ENCODE data around the gene RIMKLA.
A peak's percentile ranks its signal among the peaks of the same experiment; 100 is the strongest.

Gene RIMKLA, protein sequence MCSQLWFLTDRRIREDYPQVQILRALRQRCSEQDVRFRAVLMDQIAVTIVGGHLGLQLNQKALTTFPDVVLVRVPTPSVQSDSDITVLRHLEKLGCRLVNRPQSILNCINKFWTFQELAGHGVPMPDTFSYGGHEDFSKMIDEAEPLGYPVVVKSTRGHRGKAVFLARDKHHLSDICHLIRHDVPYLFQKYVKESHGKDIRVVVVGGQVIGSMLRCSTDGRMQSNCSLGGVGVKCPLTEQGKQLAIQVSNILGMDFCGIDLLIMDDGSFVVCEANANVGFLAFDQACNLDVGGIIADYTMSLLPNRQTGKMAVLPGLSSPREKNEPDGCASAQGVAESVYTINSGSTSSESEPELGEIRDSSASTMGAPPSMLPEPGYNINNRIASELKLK

DNA sequence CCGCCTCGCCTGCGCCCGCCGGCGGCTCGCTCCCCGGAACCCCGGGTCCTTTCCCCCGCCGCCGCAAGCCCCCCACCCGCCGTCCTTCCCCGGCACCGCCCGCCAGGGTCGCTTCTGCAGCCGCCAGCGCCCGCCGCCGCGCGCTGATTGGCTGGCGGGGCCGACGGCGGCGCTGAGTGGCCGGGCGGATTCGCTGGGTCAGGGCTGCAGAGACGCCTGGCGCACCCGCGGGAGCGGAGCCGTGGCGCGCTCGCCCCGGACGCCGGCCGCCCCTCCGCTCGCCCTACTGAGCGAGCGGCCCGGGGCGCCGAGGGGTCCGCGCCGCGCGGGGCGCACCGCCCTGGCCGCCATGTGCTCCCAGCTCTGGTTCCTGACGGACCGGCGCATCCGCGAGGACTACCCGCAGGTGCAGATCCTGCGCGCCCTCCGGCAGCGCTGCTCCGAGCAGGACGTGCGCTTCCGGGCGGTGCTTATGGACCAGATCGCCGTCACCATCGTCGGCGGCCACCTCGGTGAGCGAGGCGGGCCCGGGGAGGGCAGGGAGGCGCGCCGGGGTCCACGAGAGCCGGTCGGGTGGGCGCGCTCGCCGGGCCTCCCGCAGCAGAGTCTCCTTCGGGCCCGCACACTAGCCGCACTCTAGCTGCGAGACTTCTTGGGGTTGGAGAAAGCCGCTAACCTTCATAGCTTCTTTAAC is at the start of gene RIMKLA:
Gene RIMKLA (plus strand): TSS at position 207 of the 694 bp plus-strand sequence. CDS start 143 bp downstream, at position 350.
- peak; percentile 60 for DNase-seq

DNA sequence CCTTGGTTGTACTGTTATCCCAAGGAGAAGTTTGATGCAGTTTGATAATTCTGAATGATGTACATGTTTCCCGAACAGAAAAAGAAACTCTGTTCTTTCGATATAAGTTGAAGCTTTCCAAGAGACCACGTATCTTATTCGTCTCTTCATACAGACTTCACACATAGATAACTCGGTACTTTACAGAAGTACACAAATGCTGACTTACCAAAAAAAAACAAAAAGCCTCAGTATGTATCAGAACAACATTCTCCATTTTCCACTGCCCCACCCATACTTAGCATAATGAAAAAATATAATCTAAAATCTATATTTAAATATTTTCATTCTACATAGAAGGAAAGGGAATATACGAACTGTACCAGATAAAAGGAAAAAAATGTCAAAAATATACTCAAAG is 47.7 kb upstream of the RIMKLA start:
- DNase-seq = no peak

DNA sequence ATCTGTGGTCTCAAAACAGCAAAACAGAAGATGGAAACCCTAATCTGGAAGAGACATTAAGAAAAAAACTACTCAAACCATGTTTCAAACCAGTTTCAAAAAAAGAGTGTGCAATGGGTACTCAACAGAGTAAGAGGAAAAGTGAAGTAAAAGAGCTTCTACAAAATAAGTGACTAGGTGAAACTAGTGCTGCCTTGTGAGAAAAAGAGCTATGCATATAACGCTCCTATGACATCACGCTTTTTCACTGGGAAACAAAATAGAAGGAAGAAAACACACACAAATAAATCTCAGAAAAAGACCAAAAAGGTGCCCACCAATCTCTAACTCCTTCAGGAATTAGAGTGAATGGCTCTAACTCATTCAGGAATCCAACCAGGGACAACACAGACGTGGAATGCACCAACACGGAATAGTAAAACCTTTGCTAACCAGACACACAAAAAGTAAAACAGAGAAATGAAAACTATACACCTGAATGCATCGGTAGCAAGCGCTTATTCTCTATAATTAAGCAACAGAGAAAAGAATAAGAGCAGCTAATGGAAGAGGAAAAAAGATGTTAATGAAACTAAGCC is 46.8 kb upstream of the RIMKLA start:
- no peak for DNase-seq

DNA sequence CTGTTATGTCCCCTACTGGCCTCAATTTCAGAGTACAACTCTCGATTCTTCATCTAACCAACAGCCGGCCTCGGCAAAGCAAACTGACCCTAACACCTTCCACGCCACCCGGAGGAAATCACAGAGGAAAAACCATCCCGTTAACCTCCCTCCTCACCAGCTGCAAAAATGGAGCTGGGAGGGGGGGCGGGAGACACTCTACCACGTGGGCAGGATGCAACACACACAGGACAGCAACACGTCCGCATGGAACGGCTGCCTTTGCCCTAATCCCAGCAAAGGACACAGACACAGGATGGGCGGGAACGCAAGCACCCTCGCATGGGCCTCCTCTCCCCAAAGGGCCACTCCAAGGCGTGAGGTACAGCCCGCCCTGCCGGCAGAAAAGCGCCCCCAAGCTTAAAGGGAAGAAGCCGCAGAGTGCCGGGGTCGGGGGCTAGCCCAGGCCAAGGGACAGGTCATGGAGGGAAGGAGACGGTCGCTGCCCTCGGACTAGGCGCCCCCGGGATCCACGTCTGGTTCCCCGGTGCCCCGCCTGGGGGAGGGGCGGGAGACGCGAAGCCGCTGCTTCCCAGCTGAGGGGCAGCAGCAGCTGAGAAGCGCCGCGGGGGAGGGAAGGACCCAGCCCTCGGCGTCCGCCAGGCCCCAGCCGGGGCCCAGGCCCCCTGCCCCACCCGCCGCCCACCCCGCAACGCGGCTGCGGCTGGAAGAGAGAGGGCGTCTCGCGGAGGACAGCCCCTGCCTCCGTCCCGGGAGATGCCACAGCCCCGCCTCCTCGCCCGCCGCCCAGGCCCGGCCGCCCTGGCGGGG is 46.1 kb upstream of the RIMKLA start:
- DNase-seq = peak; percentile 73

DNA sequence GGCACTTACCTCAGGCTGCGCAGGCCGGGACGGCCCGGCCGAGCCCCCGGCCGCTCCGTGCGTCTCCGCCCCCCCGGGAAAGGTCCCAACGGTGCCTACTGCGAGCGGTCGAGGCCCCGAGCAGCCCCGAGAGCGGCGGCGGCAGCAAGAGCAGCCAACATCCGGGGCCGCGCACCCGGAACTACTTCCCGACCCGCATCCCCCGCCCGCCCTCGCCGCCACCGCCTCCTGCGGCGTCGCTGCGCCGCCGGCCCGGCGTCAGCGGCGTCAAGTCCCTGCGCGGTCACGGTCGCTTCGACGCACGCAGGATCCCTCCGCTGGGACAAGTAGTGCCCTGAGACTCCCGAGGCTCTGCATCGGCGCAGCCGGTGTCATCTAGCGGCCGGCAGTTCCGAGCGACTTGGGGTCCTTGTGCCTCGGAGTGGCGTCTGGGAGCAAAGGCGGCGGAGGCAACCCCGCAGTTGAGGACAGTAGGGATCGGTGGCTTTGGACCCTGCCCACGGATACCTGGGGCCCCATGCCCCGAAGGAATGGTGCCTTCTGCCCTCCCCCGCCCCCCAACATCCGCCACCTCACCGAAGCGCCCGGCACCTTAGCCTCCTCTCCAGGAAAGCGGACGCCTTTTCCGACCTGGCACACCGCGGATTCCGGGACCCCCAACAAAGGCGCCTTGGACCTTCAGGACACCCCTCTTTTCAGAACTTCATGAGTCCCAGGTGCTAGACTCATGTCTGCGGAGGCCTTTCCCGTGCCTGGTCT is 45.4 kb upstream of the RIMKLA start, which contains the start of gene FOXJ3:
Gene FOXJ3 (minus strand): TSS at position 186 of the 759 bp plus-strand sequence. CDS start 24,142 bp downstream, outside the sequence.
- DNase-seq = peak; percentile 94

DNA sequence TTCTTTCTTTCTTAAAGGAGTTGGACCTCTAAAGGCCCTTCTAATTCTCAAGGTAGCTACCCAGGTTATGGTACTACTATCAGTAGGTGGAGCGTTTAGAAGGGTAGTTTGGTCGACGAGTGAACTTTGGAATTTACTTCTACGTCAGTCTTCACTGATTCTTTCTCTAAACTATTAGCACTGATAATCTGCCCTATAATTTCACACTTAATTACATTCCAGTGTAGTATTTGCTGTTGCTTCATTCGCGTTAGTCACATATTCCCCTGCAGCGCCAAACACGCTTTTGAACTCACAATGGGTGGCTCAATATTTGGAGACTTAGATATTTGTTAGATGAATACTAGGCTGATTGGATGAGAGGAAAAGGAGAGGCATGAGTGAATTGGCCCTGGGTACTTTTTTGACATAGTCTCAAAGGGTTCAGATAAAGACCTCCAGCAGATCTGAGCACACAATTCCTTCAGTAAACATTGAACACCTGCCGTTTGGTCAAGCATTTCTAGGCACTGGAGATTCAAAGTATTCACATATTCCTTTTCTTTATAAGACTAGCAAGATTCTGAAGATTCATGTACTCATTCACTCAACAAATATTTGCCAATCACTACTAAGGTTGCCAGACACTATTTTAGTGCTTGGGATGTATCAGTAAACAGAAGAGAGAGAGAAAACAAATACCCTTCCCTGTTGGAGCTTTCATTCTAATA is 44.6 kb upstream of the RIMKLA start:
- DNase-seq = no peak

DNA sequence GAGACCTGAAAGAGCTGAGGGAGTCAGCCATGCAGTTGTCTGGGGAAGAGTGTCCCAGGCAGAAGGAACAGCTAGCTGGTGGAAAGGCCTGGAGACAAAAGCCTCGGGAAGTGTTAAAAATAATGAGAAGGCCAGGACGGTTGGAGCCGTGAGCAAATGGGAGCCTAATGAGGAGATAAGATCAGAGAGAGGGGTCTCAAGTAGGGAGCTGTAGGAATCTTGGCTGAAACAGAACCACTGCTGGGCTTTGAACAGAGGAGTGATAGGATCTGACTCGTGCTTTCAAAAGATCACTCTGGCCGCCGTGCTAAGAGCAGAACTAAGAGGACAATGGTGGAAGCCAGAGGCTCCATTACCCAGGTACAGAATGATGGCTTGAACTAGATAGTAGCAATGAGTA is 43.6 kb upstream of the RIMKLA start:
- no peak for DNase-seq

DNA sequence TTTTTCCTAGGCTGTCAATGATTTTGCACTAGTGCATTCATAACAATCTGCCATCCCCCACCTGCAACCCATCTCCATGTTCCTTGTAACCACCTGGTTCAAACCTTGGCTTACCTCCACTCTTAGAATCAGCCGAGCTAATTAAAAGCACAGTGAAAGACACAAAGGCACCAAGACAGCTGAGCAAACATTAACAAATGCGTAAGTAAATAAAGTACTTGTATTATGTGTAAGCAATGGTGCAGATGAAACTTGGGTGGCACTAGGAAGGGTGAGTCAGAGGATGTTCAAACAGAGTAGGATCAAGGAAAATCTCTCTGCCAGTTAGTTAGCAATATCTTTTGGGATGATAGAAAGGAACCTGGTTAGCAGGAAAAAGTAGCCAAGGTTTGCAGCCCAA is 40.5 kb upstream of the RIMKLA start:
- no peak for DNase-seq

DNA sequence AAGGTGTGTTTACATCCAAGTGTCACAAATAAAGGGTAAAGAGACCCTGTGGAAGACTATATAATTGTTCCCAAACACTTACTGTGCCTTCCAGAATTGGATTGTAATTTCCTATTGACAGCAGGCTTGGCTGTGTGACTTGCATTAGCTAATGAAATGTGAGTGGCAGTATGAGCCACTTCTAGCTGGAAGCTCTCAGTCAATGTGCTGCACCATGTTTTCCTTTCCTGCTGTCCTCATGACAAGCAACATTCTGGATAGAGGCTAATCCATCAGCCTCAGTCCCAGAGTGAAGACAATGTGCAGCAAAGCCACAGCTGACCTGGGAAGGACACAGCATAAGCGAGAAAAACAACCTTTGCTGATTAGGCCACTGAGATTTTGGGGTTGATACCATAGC is 39.7 kb upstream of the RIMKLA start:
- DNase-seq = no peak

DNA sequence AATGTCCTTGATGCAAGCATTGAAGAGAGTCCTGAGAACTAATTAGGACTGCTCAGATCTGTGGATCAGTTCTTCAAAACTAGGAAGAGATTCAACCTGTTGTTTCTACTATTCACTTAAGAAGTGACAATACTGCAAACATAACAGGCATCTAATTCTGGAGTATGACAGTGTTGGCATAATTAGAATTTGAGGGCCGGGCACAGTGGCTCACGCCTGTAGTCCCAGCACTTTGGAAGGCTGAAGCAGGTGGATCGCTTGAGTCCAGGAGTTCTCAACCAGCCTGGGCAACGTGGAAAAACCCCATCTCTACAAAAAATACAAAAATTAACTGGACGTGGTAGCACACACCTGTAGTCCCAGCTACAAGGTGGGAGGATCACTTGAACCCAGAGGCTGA is 37.5 kb upstream of the RIMKLA start:
- no peak for DNase-seq

DNA sequence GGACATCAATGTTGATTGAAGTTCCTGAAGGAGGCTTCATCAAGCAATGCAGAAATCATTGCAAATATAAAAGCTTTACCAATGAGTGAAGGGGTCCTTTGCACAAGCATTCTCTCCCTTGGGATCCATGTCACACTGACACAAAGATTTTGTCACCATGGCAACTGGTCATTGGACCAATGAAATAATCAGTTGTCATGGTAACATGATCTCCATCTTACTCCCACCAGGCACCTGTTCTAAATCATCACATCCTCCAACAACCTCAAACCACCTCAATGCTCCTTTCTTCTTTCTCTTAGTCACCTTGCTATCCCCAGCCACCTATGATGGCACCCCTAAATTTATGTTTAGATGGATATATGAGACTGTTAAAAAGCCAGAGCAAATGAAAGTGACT is 32.1 kb upstream of the RIMKLA start:
- no peak for DNase-seq

DNA sequence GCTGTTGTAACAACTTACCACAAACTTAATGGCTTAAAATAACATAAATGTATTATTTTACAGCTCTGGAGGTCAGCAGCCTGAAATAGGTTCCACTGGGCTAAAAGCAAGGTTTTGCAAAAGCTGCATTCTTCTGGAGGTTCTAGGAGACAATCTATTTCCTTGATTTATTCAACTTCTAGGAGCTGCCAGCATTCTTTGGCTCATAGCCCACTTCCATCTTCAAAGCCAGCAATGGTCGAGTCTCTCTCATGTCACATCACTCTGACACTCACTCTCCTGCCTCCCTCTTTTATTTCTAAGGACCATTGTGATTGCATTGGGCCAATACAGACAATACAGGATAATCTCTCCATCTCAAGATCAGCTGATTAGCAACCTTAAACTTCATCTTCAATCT is 30.5 kb upstream of the RIMKLA start:
- no peak for DNase-seq

DNA sequence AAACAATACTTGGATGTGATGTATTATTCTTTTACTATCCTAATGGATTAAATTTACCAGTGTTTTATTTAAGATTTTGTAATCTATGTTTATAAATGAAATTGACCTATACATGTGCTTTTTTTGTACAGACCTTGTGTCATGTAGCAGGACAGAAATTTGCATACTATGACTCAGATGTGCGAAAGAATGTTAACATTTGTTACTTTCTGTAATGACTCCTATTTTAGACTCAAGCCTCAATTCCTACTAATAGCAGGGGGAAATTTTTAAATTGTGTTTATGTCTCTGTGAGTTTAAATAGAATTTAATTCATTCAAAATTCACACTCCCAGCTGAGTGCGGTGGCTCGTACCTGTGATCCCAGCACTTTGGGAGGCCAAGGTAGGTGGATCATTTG is 21.8 kb upstream of the RIMKLA start:
- DNase-seq = no peak

DNA sequence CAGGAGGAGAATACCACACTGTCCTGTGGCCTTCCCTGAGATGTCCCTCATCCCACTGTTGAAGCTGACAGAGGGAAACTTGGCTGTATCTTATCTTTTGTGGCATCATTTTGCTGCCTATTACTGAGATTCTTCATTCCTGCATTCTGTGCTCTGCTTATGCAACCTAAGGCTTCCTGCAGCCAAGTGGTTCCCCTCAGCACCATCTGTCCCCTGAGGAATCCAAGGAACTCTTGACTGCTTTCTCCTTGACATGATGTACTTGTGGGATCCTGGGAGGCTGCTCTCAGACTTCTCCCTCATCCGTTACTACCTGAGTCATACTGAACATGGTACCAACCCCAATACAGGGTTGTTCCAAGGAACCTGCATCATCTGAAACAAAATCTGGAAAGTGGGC is 21.1 kb upstream of the RIMKLA start:
- DNase-seq = no peak

DNA sequence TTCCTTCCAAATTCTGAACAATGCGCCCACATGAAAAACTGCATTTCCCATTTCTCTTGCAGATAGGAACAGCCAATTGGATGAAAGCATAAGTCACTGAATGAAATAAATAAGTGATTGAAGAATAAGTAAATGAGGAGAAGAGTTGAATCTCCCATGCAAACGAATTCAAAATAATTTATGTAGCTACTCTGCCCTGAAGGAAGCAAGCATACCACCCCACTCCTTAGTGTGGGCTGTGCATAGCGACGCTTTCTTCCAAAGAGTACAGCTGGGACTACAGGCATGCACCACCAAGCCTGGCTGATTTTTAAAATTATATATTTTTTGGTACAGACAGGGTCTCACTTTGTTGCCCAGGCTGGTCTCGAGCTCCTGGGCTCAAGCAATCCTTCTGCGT is 16.5 kb upstream of the RIMKLA start:
- DNase-seq = no peak

DNA sequence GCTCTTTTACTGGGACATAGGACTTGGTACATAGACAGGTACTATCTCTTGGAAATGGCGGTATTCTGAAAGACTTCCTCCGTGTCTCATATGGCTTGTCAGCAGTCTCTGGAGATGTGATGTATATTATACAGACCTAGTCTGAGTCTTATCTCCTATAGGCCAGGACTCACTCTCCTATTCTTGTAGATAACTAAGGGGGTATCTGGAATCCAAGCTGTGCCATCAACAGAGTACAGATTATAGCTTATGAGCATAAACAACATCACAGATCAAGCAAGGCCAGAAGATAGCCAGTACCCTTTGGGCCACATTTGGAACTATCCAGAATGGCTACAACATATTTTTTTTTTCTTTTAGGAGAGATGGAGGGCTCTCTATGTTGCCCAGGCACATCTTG is 16.1 kb upstream of the RIMKLA start:
- DNase-seq = no peak

DNA sequence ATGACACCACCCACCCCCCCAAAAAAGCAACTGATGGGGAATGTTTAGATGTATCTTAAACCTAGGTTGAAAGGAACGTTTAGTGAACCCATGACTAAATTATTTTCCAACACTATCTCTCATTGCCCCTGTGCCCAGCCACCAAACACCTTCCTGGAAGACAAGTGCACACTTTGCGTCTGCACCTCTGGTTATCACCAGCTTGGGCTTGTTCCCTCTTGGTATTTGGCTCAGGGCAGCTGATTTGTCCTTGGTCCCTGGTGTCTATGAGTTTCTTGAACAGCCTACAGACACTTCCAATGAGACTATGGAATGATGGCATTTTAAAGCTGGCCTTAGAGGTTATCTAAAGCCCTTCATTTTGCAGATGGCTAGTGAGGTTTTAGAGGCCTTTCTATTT is 15.5 kb upstream of the RIMKLA start:
- DNase-seq = no peak

DNA sequence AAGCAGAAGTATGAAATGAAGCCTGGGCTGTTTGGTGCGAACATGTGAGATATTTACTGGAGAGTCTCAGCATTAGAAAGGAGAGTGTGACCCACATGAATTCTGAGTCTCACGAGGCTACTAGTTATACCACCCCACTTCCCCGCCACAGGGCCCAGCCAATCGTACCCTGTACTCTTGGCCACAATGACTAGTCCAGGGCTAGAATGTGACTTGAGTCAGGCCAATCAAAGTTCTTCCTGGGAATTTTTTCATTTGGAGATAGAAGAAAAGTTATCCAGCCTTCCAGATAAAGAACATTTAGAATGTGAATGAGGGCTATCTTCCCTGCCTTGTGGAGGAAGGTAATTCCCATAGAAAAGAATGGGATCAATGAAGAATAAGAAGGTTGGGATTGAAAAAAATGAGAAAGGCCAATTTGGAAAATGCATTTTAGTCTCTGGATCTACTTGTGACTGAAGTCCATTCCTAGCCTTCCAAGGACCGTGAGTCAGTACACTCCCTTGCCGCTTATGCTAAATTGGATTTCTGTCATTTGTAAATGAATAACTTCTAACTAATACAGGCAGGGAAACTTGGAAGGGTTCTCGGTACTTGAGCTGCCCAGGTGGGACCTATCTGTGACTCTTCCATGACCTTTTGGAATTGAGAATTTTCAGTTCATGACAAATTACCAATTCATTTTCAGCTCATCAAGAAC is 12.3 kb upstream of the RIMKLA start:
- no peak for DNase-seq

DNA sequence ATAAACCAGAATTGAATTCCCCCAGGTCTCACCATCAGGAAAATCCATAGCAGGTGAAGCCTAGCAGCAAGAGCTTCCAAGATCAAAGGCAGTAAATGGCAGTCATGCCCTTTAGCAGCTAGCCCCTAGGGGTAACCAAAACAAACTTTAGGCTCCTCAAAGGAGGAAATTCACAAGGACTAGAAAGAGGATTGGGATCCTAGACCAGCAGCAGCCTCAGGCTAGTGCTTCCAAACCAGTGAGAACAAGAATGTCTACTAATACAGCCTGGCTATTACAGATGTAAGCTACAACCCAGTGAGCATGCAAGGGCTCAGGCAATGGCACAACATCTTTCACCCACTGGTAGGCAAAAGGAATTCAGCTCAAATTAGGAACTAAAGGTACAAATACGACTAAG is 11.1 kb upstream of the RIMKLA start:
- no peak for DNase-seq

DNA sequence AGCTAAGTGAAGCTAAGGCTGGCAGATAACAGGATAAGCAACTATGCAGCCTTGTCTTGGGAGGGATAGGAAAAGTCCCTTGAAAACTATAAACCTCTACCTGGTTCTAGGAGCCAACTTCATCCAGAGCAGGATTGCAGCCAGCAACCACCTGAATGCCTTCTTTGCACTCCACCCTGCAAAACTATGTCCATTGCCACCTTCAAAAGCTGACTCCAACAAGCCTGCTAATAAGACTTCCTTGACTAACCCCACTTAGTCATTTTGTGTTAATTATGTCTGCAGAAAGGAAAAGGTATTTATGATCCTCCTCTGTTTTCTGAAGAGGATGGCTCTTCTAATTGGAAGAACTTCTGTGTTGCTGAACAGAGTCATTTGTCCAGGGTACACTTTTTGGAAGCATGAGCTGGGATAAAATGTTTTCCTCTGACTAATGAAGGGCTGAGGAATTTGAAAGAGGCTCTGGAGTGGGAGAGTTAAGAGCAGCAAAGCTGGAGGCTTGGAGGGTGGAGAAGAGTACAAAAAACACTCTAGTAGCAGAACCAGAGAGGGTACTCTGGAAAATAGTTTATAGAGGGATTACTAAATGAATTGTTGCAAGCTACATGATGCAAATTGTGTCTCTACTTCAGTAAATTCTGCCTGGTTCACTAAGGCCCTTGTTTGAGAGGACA is 9.6 kb upstream of the RIMKLA start:
- no peak for DNase-seq
